ENCODE measurements around the gene IRF1. TPM values are rescaled to one million over a fixed set of nuclear protein-coding genes. Genes with fewer than 3 reads are reported as not detected.

The IRF1 gene
- total and polyA plus RNA-seq, 2 of the 8 experiments (the other 6 are each of a cell fraction or from before 2014, with no cell fraction given): 4.0 to 8.5 TPM

- TF ChIP-seq RXRA (IDR thresholded peaks at IDR 0.05; ENCODE audit: insufficient read depth, low read depth, low read length): no peak
- no peak for TF ChIP-seq TCF12 (IDR thresholded peaks at IDR 0.05; ENCODE audit: low read depth, low read length)
- TF ChIP-seq CHD1 (IDR thresholded peaks at IDR 0.05; ENCODE audit: low read depth, low read length): no peak
- TF ChIP-seq NANOG (IDR thresholded peaks at IDR 0.05; ENCODE audit: insufficient read depth, low read depth, low read length, poor library complexity, severe bottlenecking): no peak
Measured at GRCh38 chr5:132481596-132482211, 8.9 kb downstream of the IRF1 start (continued).

Measured in H1 (cell line).